Activated CD4-positive, alpha-beta T cell treated with anti-CD3 and anti-CD28 coated beads for 1 hour (primary cell): ENCODE results near the gene CTNNA2.

Experiments used
- DNase-seq: peaks from one replicate; pipeline ENCODE4 v3.0.0-alpha.2; 2020

Gene CTNNA2

GRCh38 chr2:79793006-79793405, 280.2 kb downstream of the CTNNA2 start:
- DNase-seq, result no peak

GRCh38 chr2:79796641-79797040, 283.8 kb downstream of the CTNNA2 start:
- no peak for DNase-seq

- DNase-seq, result no peak
Observed at GRCh38 chr2:79798776-79799175, 285.9 kb downstream of the CTNNA2 start.

GRCh38 chr2:79799729-79800128, 286.9 kb downstream of the CTNNA2 start:
- DNase-seq, result no peak

GRCh38 chr2:79801082-79801481, 288.2 kb downstream of the CTNNA2 start:
- no peak for DNase-seq

GRCh38 chr2:79817288-79817687, 304.4 kb downstream of the CTNNA2 start:
- DNase-seq, result no peak

- DNase-seq, result no peak
Observed at GRCh38 chr2:79820281-79820680, 307.4 kb downstream of the CTNNA2 start.

GRCh38 chr2:79822136-79822535, 309.3 kb downstream of the CTNNA2 start:
- DNase-seq, result no peak

GRCh38 chr2:79824086-79824786, 311.4 kb downstream of the CTNNA2 start:
- no peak for DNase-seq

- no peak for DNase-seq
Observed at GRCh38 chr2:79827881-79828280, 315.0 kb downstream of the CTNNA2 start.

GRCh38 chr2:79830501-79830900, 317.6 kb downstream of the CTNNA2 start:
- DNase-seq, result no peak

- DNase-seq, result no peak
Observed at GRCh38 chr2:79831961-79832360, 319.1 kb downstream of the CTNNA2 start.

GRCh38 chr2:79832511-79833234, 319.8 kb downstream of the CTNNA2 start:
- no peak for DNase-seq

GRCh38 chr2:79833235-79833878, 320.5 kb downstream of the CTNNA2 start:
- DNase-seq, result no peak

GRCh38 chr2:79835911-79836310, 323.1 kb downstream of the CTNNA2 start:
- no peak for DNase-seq

- no peak for DNase-seq
Observed at GRCh38 chr2:79844011-79844410, 331.2 kb downstream of the CTNNA2 start.

GRCh38 chr2:79846878-79847277, 334.0 kb downstream of the CTNNA2 start:
- no peak for DNase-seq

GRCh38 chr2:79849241-79849640, 336.4 kb downstream of the CTNNA2 start:
- DNase-seq, result no peak

- no peak for DNase-seq
Observed at GRCh38 chr2:79849949-79850348, 337.1 kb downstream of the CTNNA2 start.

GRCh38 chr2:79850912-79851311, 338.1 kb downstream of the CTNNA2 start:
- no peak for DNase-seq

- DNase-seq, result no peak
Observed at GRCh38 chr2:79855264-79856006, 342.6 kb downstream of the CTNNA2 start.

- DNase-seq, result no peak
Observed at GRCh38 chr2:79857888-79858287, 345.0 kb downstream of the CTNNA2 start.
